IPS-18a (cell line): Measurements from ENCODE around the gene FGF11.

Experiments
- H3K27ac ChIP-seq: one replicate; pipeline ENCODE4 v1.5.1; 2013; ENCODE audit warnings: low read length
- H3K27me3 ChIP-seq: one replicate; pipeline ENCODE4 v1.6.1; 2013; ENCODE audit warnings: mild to moderate bottlenecking, low read length; ENCODE audit not compliant: control insufficient read depth, insufficient read depth
- H3K36me3 ChIP-seq: one replicate; pipeline ENCODE4 v1.6.1; 2013; ENCODE audit warnings: low read depth, low read length; ENCODE audit not compliant: control insufficient read depth
- H3K4me1 ChIP-seq: one replicate; pipeline ENCODE4 v1.6.1; 2013; ENCODE audit warnings: low read depth, low read length; ENCODE audit not compliant: control insufficient read depth
- H3K4me3 ChIP-seq: one replicate; pipeline ENCODE4 v1.5.1; 2013; ENCODE audit warnings: low read length
- H3K9ac ChIP-seq: one replicate; pipeline ENCODE4 v1.6.1; 2013; ENCODE audit warnings: mild to moderate bottlenecking, low read length, moderate library complexity
- H3K9me3 ChIP-seq: one replicate; pipeline ENCODE4 v1.6.1; 2013; ENCODE audit warnings: low read depth, low read length; ENCODE audit not compliant: control insufficient read depth

The FGF11 gene

GRCh38 chr17:7491583-7491982, 52.3 kb downstream of the FGF11 start:
- no peaks in the 10 kb centered on the region for H3K4me1 ChIP-seq
- peaks cover 12% of the 10 kb centered on the region for H3K36me3 ChIP-seq

GRCh38 chr17:7493941-7494340, 54.6 kb downstream of the FGF11 start:
- Histone ChIP-seq H3K36me3 (peaks cover 33% of the 10 kb centered on the region), H3K4me1 (no peaks in the 10 kb centered on the region), H3K9me3 (no peaks in the 10 kb centered on the region), H3K27me3 (no peaks in the 10 kb centered on the region), H3K27ac (no peak overlapping the region), H3K4me3 (no peak overlapping the region), H3K9ac (no peak overlapping the region)

More at GRCh38 chr17:7491583-7491982, 52.3 kb downstream of the FGF11 start:
- no peak overlapping the region for H3K4me3 ChIP-seq
- no peaks in the 10 kb centered on the region for H3K27me3 ChIP-seq
- no peaks in the 10 kb centered on the region for H3K9me3 ChIP-seq
- no peak overlapping the region for H3K9ac ChIP-seq
- H3K27ac ChIP-seq = no peak overlapping the region
